Endothelial cell of umbilical vein (primary cell): ENCODE results near the gene PRMT9. TPM values are rescaled to one million over a fixed set of nuclear protein-coding genes. Genes with fewer than 3 reads are reported as not detected.

Experiments
- BruUV-seq: library from RNA; stranded (reverse); fragments of 400-500 nt; replicated peaks from 2 replicates; lab custom pipeline; 2021; lab: Mats Ljungman, UMichigan
- CTCF ChIA-PET: fragments of 300-600, 350-600 bp; sonication (Branson Sonifier 250); formaldehyde crosslinking; loops from one replicate; lab custom pipeline; 2021; ENCODE audit warnings: antibody characterized with exemption, inconsistent platforms; lab: Charles Lee
- POLR2A ChIA-PET: fragments of 300-600, 350-600 bp; sonication (Branson Sonifier 250); formaldehyde crosslinking; loops from one replicate; lab custom pipeline; 2021; ENCODE audit warnings: antibody characterized with exemption, inconsistent platforms; lab: Charles Lee
- DNase-seq: peaks from one replicate; pipeline ENCODE4 v3.0.0-alpha.2; 2011; ENCODE audit warnings: low read depth, low spot score
- FAIRE-seq: peaks from 2 replicates; lab custom pipeline; 2011; peaks lifted over from hg19 to GRCh38; lab: Jason Lieb, UNC
- H2AFZ ChIP-seq: 2 replicates; pipeline ENCODE4 v1.6.0; 2012; ENCODE audit warnings: low read depth, low read length, control low read depth, inconsistent platforms
- H3K27ac ChIP-seq: 2 replicates; pipeline ENCODE4 v1.5.1; 2011; ENCODE audit warnings: low read depth, mild to moderate bottlenecking, control low read depth, low read length, moderate library complexity; ENCODE audit not compliant: insufficient read depth
- H3K27me3 ChIP-seq, 2 experiments: 2 replicates each; pipeline versions ENCODE4 v1.6.0 to v1.6.1; 2011; ENCODE audit warnings: low read length in 2 of 2, mixed read lengths in 1 of 2; ENCODE audit not compliant: control insufficient read depth in 2 of 2, insufficient read depth in 2 of 2
- H3K36me3 ChIP-seq, 2 experiments: 2 replicates in 1 of 2; 3 replicates in 1 of 2; pipeline ENCODE4 v1.5.1; 2011; ENCODE audit warnings: low read length in 2 of 2, mild to moderate bottlenecking in 1 of 2, moderate library complexity in 1 of 2; ENCODE audit not compliant: control insufficient read depth in 2 of 2, insufficient read depth in 2 of 2; ENCODE audit errors: extremely low read depth in 1 of 2
- H3K4me1 ChIP-seq: 3 replicates; pipeline ENCODE4 v1.5.1; 2011; ENCODE audit warnings: mild to moderate bottlenecking, low read length; ENCODE audit not compliant: control insufficient read depth, insufficient read depth; ENCODE audit errors: extremely low read depth
- H3K4me2 ChIP-seq: 2 replicates; pipeline ENCODE4 v1.6.1; 2011; ENCODE audit warnings: low read length, control low read depth, mixed read lengths; ENCODE audit not compliant: insufficient read depth
- H3K4me3 ChIP-seq, 3 experiments: fragments of 200-600 bp in 1 of 3; sonication (generic), shearing (Covaris generic) in 1 of 3; replicated peaks in 1 of 3; 2 replicates each; pipeline ENCODE4 v1.5.1; 2011 to 2016; ENCODE audit warnings: control low read depth in 3 of 3, low read length in 3 of 3, mild to moderate bottlenecking in 2 of 3, inconsistent platforms in 1 of 3, low read depth in 1 of 3, moderate library complexity in 1 of 3; ENCODE audit not compliant: insufficient read depth in 1 of 3
- H3K79me2 ChIP-seq: 2 replicates; pipeline ENCODE4 v1.6.0; 2012; ENCODE audit warnings: low read length, inconsistent platforms; ENCODE audit not compliant: control insufficient read depth, insufficient read depth
- H3K9ac ChIP-seq: replicated peaks from 2 replicates; pipeline ENCODE3; 2011; ENCODE audit warnings: low read length, control low read depth; ENCODE audit not compliant: insufficient read depth; ENCODE audit errors: extremely low read depth
- H3K9me1 ChIP-seq: replicated peaks from 3 replicates; pipeline ENCODE4 v1.6.0; 2011; ENCODE audit warnings: mild to moderate bottlenecking, low read length; ENCODE audit not compliant: control insufficient read depth, insufficient read depth; ENCODE audit errors: extremely low read depth
- H3K9me3 ChIP-seq: replicated peaks from 2 replicates; pipeline ENCODE4 v1.5.1; 2012; ENCODE audit warnings: low read length, inconsistent platforms; ENCODE audit not compliant: control insufficient read depth, insufficient read depth
- H4K20me1 ChIP-seq: replicated peaks from 2 replicates; pipeline ENCODE3; 2011; ENCODE audit warnings: mild to moderate bottlenecking, low read length; ENCODE audit not compliant: control insufficient read depth, insufficient read depth; ENCODE audit errors: extremely low read depth
- JUN ChIP-seq: IDR thresholded peaks from 2 replicates; pipeline ENCODE4 v1.6.1; 2011; ENCODE audit warnings: borderline replicate concordance, low read depth; ENCODE audit not compliant: insufficient read length, insufficient read depth
- MYC ChIP-seq: IDR thresholded peaks from one replicate; pipeline ENCODE4 v1.6.1; 2011; ENCODE audit warnings: mild to moderate bottlenecking, low read depth, low read length
- POLR2A ChIP-seq: IDR thresholded peaks from 2 replicates; pipeline ENCODE4 v1.6.1; 2012; ENCODE audit warnings: low read depth, mild to moderate bottlenecking, control low read depth, low read length
- POLR2AphosphoS5 ChIP-seq: IDR thresholded peaks from 2 replicates; pipeline ENCODE4 v1.6.1; 2012; ENCODE audit warnings: low read depth, mild to moderate bottlenecking, control low read depth, low read length, moderate library complexity; ENCODE audit not compliant: insufficient read depth
- dilution Hi-C: fragments of 300-500 bp; cut with MboI; formaldehyde crosslinking; loops from one replicate; pipeline ENCODE4 v1.15.0; 2019; ENCODE audit warnings: low sequenced_read_pairs; ENCODE audit not compliant: extremely low pct_ligation_motif_present
- intact Hi-C: fragments of 100-400 bp; cut with micrococcal nuclease; formaldehyde crosslinking; loops from one replicate; pipeline ENCODE4 v1.10.0; 2022
- polyA plus RNA-seq, 4 experiments: library from polyadenylated mRNA; depleted of rRNA in 3 of 4; stranded (reverse) in 3 of 4; unstranded in 1 of 4; fragments of >200 nt; gene quantifications; 2 replicates each; pipeline versions ENCODE4 v1.2.1 to v1.2.3, GENCODE V29; 2011 to 2012; ENCODE audit warnings: missing spikeins in 1 of 4
- total RNA-seq: library from RNA; stranded (reverse); gene quantifications from 2 replicates; pipeline ENCODE4 v1.2.3, GENCODE V29; 2021
- TF ChIP-seq, protein P1 (sequence below): IDR thresholded peaks from 2 replicates; pipeline ENCODE4 v1.6.1; 2011; ENCODE audit not compliant: insufficient read depth, insufficient read length

The PRMT9 gene
- total and polyA plus RNA-seq, 2 donors (not counting 3 experiments of a cell fraction or from before 2014, with no cell fraction given), result 3.2 to 9.0 TPM

DNA sequence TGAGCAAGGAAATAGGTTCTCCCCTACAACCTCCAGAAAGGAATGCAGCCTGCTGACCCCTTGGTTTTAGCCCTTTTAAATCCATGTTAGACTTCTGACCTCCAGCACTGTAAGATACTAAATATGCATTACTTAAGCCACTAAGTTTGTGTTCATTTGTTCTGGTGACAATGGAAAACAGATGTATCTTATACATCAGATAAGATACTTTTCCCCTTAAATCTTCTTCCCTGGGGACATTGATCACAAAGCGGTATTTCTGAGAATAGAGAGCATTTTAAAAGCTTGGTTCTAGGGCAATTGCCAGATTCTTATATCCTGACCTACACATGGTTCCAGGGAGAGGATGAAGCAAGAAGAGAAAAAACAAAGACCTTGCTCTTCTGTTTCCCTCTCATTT is 73.3 kb downstream of the PRMT9 start:
- Histone ChIP-seq H3K9me3 (no peaks in the 10 kb centered on the region), H3K4me1 (no peaks in the 10 kb centered on the region), H2AFZ (no peak overlapping the region), H3K27me3 (peaks cover 17 to 22% of the 10 kb centered on the region in 2 experiments), H3K27ac (no peak overlapping the region), H3K4me3 (no peak overlapping the region), H3K79me2 (no peaks in the 10 kb centered on the region), H3K9ac (no peak overlapping the region), H3K9me1 (no peaks in the 10 kb centered on the region), H4K20me1 (no peaks in the 10 kb centered on the region), H3K4me2 (no peak overlapping the region), H3K36me3 (no peaks in the 10 kb centered on the region)
- dilution Hi-C loops (no loop called here), intact Hi-C loops (loop anchor here (10.0 kb wide), 1 partner anchor 834 kb away; the partner anchor contains the start of gene NR3C2)
- TF ChIP-seq JUN, result no peak
- ChIA-PET CTCF (interaction anchor here (1.5 kb wide), 1 partner anchor 73 kb away, joined by 4 read pairs; the partner anchor contains the start of gene PRMT9), POLR2A (no interaction called here)
- FAIRE-seq, result no peak
- DNase-seq, result no peak
- no TSS peak for BruUV-seq

DNA sequence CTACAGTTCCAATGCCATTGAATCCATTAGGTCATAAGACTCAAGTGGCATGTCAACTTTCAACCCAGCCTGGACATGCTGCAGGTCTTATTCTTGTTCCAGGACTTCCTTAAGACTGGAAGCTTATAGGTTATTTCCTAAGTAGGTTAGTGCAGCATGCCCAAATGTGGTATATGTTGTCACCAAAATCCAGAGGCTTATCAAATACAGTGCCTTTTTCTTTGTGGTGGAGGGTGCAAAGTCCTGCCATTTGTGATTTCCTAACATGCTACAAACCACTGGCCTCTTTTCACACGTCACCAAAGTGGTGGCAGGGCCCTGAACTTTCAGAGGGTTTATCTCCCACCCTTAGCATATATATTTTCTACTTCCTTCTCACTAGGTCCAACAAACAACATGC is 76.5 kb downstream of the PRMT9 start:
- peaks cover 11 to 14% of the 10 kb centered on the region in 2 experiments for H3K27me3 ChIP-seq

More for the DNA sequence above, 76.5 kb downstream of the PRMT9 start:
- DNase-seq (no peak), FAIRE-seq (no peak)
- H3K36me3 ChIP-seq, result no peaks in the 10 kb centered on the region
- no peaks in the 10 kb centered on the region for H3K79me2 ChIP-seq
- CTCF ChIA-PET, result no interaction called here
- H3K4me2 ChIP-seq, result no peak overlapping the region
- TF ChIP-seq POLR2AphosphoS5, result no peak
- TF ChIP-seq JUN, result no peak
- TF ChIP-seq MYC, result no peak
- TF ChIP-seq, protein P1, sequence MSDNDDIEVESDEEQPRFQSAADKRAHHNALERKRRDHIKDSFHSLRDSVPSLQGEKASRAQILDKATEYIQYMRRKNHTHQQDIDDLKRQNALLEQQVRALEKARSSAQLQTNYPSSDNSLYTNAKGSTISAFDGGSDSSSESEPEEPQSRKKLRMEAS, result no peak
- no peak for TF ChIP-seq POLR2A
- H3K9me3 ChIP-seq, result no peaks in the 10 kb centered on the region
- H4K20me1 ChIP-seq, result no peaks in the 10 kb centered on the region
- POLR2A ChIA-PET, result no interaction called here
- H3K27ac ChIP-seq, result no peak overlapping the region
- no peak overlapping the region for H2AFZ ChIP-seq
- H3K4me3 ChIP-seq, result no peak overlapping the region
- no peaks in the 10 kb centered on the region for H3K9me1 ChIP-seq
- no TSS peak for BruUV-seq
- dilution Hi-C loops, result no loop called here
- intact Hi-C loops, result no loop called here
- no peaks in the 10 kb centered on the region for H3K4me1 ChIP-seq
- no peak overlapping the region for H3K9ac ChIP-seq
